GM12801 (cell line): ENCODE results near the gene CBLN3.

ENCODE experiments used
- TF ChIP-seq, protein P1 (sequence below): IDR thresholded peaks from one replicate; pipeline ENCODE4 v1.5.1; 2011; ENCODE audit warnings: control low read depth; ENCODE audit not compliant: insufficient read length; ENCODE audit errors: extremely low read depth

CBLN3 gene

DNA sequence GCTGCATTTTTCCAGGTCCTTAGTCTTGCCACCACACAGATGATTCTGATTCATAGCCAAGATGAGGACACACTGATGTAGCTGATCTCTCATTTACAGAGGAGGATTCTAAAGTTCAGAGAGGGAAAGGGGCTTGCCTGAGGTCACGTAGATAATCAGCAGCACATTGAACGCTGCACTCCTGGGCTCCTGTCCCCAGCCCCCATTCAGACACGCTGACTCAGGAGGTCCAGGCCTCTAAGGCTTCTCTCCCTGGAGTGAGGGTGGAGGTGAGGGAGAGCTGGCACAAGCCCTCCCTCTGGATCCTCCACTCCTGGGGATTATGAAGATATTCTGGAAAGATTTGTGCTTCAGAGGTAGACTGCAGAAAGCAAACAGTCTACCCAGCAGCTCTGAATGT lies 51.1 kb downstream of the CBLN3 start:
- TF ChIP-seq, protein P1, sequence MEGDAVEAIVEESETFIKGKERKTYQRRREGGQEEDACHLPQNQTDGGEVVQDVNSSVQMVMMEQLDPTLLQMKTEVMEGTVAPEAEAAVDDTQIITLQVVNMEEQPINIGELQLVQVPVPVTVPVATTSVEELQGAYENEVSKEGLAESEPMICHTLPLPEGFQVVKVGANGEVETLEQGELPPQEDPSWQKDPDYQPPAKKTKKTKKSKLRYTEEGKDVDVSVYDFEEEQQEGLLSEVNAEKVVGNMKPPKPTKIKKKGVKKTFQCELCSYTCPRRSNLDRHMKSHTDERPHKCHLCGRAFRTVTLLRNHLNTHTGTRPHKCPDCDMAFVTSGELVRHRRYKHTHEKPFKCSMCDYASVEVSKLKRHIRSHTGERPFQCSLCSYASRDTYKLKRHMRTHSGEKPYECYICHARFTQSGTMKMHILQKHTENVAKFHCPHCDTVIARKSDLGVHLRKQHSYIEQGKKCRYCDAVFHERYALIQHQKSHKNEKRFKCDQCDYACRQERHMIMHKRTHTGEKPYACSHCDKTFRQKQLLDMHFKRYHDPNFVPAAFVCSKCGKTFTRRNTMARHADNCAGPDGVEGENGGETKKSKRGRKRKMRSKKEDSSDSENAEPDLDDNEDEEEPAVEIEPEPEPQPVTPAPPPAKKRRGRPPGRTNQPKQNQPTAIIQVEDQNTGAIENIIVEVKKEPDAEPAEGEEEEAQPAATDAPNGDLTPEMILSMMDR = no peak

DNA sequence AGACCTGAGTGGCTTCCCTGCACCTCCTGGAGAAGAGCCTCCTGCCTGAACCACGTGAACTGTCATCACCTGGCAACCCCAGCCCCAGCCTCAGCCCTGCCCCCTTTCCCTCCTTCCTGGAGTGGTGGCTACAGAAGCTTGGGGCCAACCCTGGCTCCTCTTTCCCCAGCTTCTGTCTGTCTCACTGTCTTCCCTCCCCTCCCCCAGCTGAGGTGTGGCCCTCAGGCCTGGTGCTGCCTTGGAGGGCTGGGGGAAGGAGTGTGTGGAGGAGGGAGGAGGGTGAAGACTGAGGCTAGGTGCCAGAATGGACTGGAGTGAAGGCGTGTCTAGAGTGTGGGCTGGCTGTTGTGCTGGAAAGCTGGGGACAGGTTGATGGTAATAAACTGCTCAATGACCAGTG lies 51.8 kb downstream of the CBLN3 start:
- TF ChIP-seq, protein P1 = no peak

DNA sequence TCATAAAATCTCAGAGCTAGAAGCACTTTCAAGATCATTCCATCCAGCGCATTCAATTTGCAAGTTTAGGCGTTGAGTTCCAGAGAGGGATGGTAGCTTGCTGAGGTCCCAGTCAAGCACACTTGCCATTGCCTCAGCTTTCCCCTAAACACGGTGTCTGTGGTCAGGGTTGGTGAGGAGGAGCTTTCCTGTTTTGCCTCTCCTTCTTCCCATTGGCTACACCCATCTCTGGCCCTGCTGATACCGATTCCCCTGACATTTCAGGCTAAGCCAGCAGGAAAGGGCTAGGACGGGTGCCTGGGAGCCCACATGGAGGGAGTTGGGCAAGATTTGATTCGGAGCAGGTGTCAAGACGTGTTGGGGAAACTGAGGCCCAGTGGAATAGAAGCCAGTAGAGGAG lies 52.3 kb downstream of the CBLN3 start:
- TF ChIP-seq, protein P1 = no peak
